GM13976 (cell line): ENCODE data around the gene FAM217B.

ENCODE experiments used
- DNase-seq: peaks from one replicate; pipeline ENCODE4 v3.0.0; 2012; ENCODE audit warnings: low spot score
- CTCF ChIP-seq: IDR thresholded peaks from 2 replicates; pipeline ENCODE4 v1.5.1; 2012; ENCODE audit warnings: borderline replicate concordance, mild to moderate bottlenecking; ENCODE audit not compliant: insufficient read depth; ENCODE audit errors: extremely low read depth, missing control alignments, control extremely low read depth
- in situ Hi-C: fragments of 300-500 bp; cut with MboI; formaldehyde crosslinking; loops from one replicate; pipeline ENCODE4 v1.12.0; 2022; ENCODE audit warnings: low sequenced_read_pairs, mixed read lengths, inconsistent platforms; ENCODE audit not compliant: unreplicated experiment

Gene FAM217B

GRCh38 chr20:59984541-59984940 lies 44.4 kb downstream of the FAM217B start:
- TF ChIP-seq CTCF, result no peak
- no peak for DNase-seq
- in situ Hi-C loops, result no loop called here

DNA sequence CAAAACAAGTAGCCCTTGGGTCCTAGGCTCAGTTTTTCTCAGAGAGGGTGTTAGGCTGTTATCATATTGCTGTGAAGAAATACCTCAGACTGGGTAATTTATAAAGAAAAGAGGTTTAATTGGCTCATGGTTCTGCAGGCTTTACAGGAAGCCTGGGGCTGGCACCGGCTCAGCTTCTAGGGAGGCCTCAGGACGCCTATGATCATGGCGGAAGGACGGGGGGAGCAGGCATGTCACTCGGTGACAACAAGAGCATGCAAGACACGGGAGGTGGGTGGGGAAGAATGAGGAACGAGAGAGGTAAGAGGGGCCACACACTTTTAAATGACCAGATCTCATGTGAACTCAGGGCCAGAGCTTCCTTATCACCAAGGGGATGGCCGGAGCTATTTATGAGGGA lies 45.0 kb downstream of the FAM217B start:
- DNase-seq, result no peak
- TF ChIP-seq CTCF, result no peak
- in situ Hi-C loops, result no loop called here

DNA sequence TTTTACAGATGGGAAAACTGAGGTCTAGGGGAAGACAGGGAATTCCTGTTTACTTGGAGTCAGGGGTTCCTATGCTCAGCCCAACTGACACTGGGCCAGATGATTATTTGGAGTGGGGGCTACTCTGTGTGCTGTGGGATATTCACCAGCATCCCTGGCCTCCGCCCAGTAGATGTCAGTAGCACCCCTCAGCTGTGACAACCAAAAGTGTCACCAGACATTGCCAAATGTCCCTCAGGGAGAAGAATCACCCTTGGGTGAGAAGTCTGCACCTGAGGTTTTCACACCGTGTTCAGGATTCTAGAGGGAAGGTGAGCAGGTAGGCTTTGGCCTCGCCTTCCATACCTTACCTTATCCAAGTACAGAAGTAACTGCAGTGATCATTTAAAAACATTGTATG lies 45.7 kb downstream of the FAM217B start:
- no peak for DNase-seq
- no peak for TF ChIP-seq CTCF
- in situ Hi-C loops, result no loop called here

GRCh38 chr20:59987135-59987534 lies 46.9 kb downstream of the FAM217B start:
- DNase-seq, result no peak
- TF ChIP-seq CTCF, result no peak
- in situ Hi-C loops, result no loop called here

- in situ Hi-C loops, result no loop called here
- TF ChIP-seq CTCF, result no peak
- DNase-seq, result no peak
These were observed 48.0 kb downstream of the FAM217B start for GRCh38 chr20:59988141-59988540.

DNA sequence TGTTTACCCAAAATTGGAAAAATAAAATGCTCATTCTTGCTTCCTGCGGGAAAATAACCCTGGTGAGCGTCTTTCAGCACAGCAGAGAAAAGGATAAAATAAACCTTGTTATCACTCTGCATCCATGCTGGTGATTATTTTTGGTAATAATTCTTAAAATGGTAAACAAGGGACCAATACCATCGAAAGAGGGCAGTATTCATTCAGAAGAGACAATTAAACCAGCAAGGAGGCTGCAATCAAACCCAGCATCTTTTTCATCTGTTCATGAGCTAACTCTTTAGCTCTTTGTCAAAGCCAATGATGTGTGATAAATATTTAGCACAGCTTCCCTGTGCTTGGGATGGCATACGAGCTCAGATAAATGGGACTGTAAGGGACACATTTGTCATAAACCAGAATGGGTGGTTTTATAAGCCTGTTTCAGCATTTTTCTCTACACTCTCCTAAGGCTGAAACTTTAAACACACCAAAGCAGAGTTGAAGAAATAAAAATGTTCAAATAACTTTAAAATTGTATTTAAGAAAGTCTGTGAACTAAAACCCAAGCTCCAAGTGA lies 52.4 kb downstream of the FAM217B start:
- no peak for TF ChIP-seq CTCF
- no peak for DNase-seq
- in situ Hi-C loops, result no loop called here

DNA sequence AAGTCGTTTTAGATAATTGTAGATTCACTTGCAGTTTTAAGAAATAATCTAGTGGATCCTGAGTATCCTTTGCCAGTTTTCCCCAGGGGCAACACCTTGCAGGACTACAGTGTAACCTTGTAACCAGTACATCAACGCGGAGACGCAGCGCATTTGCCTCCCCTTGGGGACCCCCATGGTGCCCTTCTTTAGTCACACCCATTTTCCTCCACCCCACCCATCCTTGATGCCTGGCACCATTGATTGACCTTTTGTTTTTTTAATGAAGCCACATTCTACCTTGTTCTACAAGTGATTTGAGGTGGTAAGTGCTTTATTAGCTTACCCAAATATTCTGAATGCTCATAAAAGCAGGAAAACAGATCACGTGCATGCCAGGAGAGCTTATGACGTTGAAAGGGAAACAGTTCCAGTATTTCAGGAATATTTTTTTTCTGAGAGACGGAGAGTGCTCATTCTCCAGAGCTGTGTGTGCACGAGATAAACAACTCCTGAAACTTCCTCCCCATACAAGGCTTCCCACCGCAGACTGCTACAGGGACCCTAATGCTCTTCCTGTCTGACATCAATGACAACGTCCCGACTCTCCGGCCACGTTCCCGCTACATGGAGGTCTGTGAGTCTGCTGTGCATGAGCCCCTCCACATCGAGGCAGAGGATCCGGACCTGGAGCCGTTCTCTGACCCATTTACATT lies 53.7 kb downstream of the FAM217B start:
- DNase-seq, result no peak
- TF ChIP-seq CTCF, result no peak
- in situ Hi-C loops, result no loop called here
